ENCODE measurements around the gene MADCAM1.
A peak's percentile ranks its signal among the peaks of the same experiment; 100 is the strongest.

The MADCAM1 gene

GRCh38 chr19:498511-498891, 2.2 kb downstream of the MADCAM1 start:
- Histone ChIP-seq H2AFZ (ENCODE audit: low read length) (no peak overlapping the region), H3K27ac (replicated peaks; ENCODE audit: low read length) (no peak overlapping the region), H2BK15ac (ENCODE audit: low read length) (peak overlapping the region; percentile 81), H3K9ac (ENCODE audit: low read depth, low read length, poor library complexity) (peak overlapping the region; percentile 30), H3K14ac (ENCODE audit: low read length) (no peak overlapping the region), H2AK5ac (ENCODE audit: low read depth, low read length) (peak overlapping the region; percentile 83), H3K79me1 (ENCODE audit: low read depth, low read length) (peaks cover 1% of the 10 kb centered on the region), H4K8ac (ENCODE audit: low read depth, low read length) (no peak overlapping the region), H3K4me1 (ENCODE audit: control insufficient read depth in 2 of 2, insufficient read depth in 1 of 2, low read depth in 1 of 2, low read length in 2 of 2) (peaks cover 0 to 2% of the 10 kb centered on the region in 2 donors), H2BK120ac (ENCODE audit: low read depth, low read length) (no peak overlapping the region), H3K36me3 (replicated peaks in 1 of 2; ENCODE audit: control insufficient read depth in 2 of 2, insufficient read depth in 2 of 2, low read length in 2 of 2) (no peaks in the 10 kb centered on the region), H3K23ac (ENCODE audit: low read depth, low read length, poor library complexity) (peak overlapping the region; percentile 0), H3K9me3 (replicated peaks in 1 of 2; ENCODE audit: control insufficient read depth in 2 of 2, insufficient read depth in 1 of 2, low read depth in 1 of 2, low read length in 2 of 2) (peaks cover 5 to 7% of the 10 kb centered on the region in 2 donors), H4K91ac (ENCODE audit: low read depth, low read length, poor library complexity) (no peak overlapping the region), H2BK12ac (ENCODE audit: low read length) (peak overlapping the region; percentile 41), H3K4ac (ENCODE audit: low read length) (peak overlapping the region; percentile 5), H3K27me3 (ENCODE audit: control insufficient read depth in 3 of 3, insufficient read depth in 3 of 3, low read depth in 1 of 3, low read length in 3 of 3) (peaks cover 15 to 39% (median 24%) of the 10 kb centered on the region in 3 experiments), H3K4me2 (ENCODE audit: insufficient read depth, low read length, poor library complexity, severe bottlenecking) (peak overlapping the region; percentile 25), H2BK5ac (ENCODE audit: low read length) (no peak overlapping the region), H3K4me3 (ENCODE audit: low read length in 2 of 2) (no peak overlapping the region), H3K18ac (ENCODE audit: low read length) (peak overlapping the region; percentile 89)
- no peak for DNase-seq (ENCODE audit: low spot score)
- no CpG with 5 or more reads among the region's 26 CpGs for WGBS, 2 donors (ENCODE audit: extremely low coverage in 2 of 2, insufficient read length in 2 of 2, insufficient replicate concordance in 1 of 2)

- Histone ChIP-seq H3K9ac (ENCODE audit: low read depth, low read length, poor library complexity) (no peak overlapping the region), H2BK120ac (ENCODE audit: low read depth, low read length) (peak overlapping the region; percentile 16), H3K4me1 (ENCODE audit: control insufficient read depth in 2 of 2, insufficient read depth in 1 of 2, low read depth in 1 of 2, low read length in 2 of 2) (peaks cover 0 to 2% of the 10 kb centered on the region in 2 donors), H4K91ac (ENCODE audit: low read depth, low read length, poor library complexity) (no peak overlapping the region), H2BK15ac (ENCODE audit: low read length) (peak overlapping the region; percentile 49), H3K4ac (ENCODE audit: low read length) (no peak overlapping the region), H2BK12ac (ENCODE audit: low read length) (no peak overlapping the region), H3K14ac (ENCODE audit: low read length) (peak overlapping the region; percentile 76), H3K27ac (replicated peaks; ENCODE audit: low read length) (no peak overlapping the region), H3K9me3 (replicated peaks in 1 of 2; ENCODE audit: control insufficient read depth in 2 of 2, insufficient read depth in 1 of 2, low read depth in 1 of 2, low read length in 2 of 2) (peaks cover 5 to 7% of the 10 kb centered on the region in 2 donors), H3K27me3 (ENCODE audit: control insufficient read depth in 3 of 3, insufficient read depth in 3 of 3, low read depth in 1 of 3, low read length in 3 of 3) (peaks cover 15 to 39% (median 24%) of the 10 kb centered on the region in 3 experiments), H3K36me3 (replicated peaks in 1 of 2; ENCODE audit: control insufficient read depth in 2 of 2, insufficient read depth in 2 of 2, low read length in 2 of 2) (no peaks in the 10 kb centered on the region), H3K23ac (ENCODE audit: low read depth, low read length, poor library complexity) (no peak overlapping the region), H4K8ac (ENCODE audit: low read depth, low read length) (no peak overlapping the region), H2AFZ (ENCODE audit: low read length) (no peak overlapping the region), H2AK5ac (ENCODE audit: low read depth, low read length) (peak overlapping the region; percentile 83), H3K79me1 (ENCODE audit: low read depth, low read length) (peaks cover 1% of the 10 kb centered on the region), H2BK5ac (ENCODE audit: low read length) (no peak overlapping the region), H3K4me2 (ENCODE audit: insufficient read depth, low read length, poor library complexity, severe bottlenecking) (no peak overlapping the region), H3K18ac (ENCODE audit: low read length) (peak overlapping the region; percentile 31), H3K4me3 (ENCODE audit: low read length in 2 of 2) (peak overlapping the region in 1 of 2 donors; percentile 67)
- no CpG with 5 or more reads among the region's 31 CpGs for WGBS, 2 donors (ENCODE audit: extremely low coverage in 2 of 2, insufficient read length in 2 of 2, insufficient replicate concordance in 1 of 2)
- no peak for DNase-seq (ENCODE audit: low spot score)
Measured at GRCh38 chr19:498977-499623, 2.8 kb downstream of the MADCAM1 start.

DNA sequence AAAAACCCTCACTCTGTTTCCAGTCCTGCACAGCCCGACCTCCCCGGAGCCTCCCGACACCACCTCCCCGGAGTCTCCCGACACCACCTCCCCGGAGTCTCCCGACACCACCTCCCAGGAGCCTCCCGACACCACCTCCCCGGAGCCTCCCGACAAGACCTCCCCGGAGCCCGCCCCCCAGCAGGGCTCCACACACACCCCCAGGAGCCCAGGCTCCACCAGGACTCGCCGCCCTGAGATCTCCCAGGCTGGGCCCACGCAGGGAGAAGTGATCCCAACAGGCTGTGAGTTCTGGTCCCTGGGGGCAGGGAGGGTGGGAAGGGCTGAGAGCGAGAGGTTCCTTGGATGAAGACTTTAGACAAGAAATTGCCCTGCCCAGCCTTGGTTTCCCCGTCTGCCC, 5.4 kb downstream of the MADCAM1 start:
- H3K79me1 ChIP-seq (ENCODE audit: low read depth, low read length) = peaks cover 1% of the 10 kb centered on the region
- H3K27ac ChIP-seq (replicated peaks; ENCODE audit: low read length) = no peak overlapping the region
- no peak overlapping the region for H2BK15ac ChIP-seq (ENCODE audit: low read length)
- H2BK5ac ChIP-seq (ENCODE audit: low read length) = no peak overlapping the region
- H3K9me3 ChIP-seq (replicated peaks in 1 of 2; ENCODE audit: control insufficient read depth in 2 of 2, insufficient read depth in 1 of 2, low read depth in 1 of 2, low read length in 2 of 2) = peaks cover 5 to 7% of the 10 kb centered on the region in 2 donors
- no peak overlapping the region for H2BK12ac ChIP-seq (ENCODE audit: low read length)
- H4K91ac ChIP-seq (ENCODE audit: low read depth, low read length, poor library complexity) = no peak overlapping the region
- no peak overlapping the region for H2AFZ ChIP-seq (ENCODE audit: low read length)
- no peak overlapping the region for H4K8ac ChIP-seq (ENCODE audit: low read depth, low read length)
- H3K18ac ChIP-seq (ENCODE audit: low read length) = no peak overlapping the region
- H3K4me3 ChIP-seq (ENCODE audit: low read length in 2 of 2) = no peak overlapping the region
- peaks cover 15 to 31% (median 24%) of the 10 kb centered on the region in 3 experiments for H3K27me3 ChIP-seq (ENCODE audit: control insufficient read depth in 3 of 3, insufficient read depth in 3 of 3, low read depth in 1 of 3, low read length in 3 of 3)
- H3K4me1 ChIP-seq (ENCODE audit: control insufficient read depth in 2 of 2, insufficient read depth in 1 of 2, low read depth in 1 of 2, low read length in 2 of 2) = peaks cover 0 to 4% of the 10 kb centered on the region in 2 donors
- no peak overlapping the region for H3K4ac ChIP-seq (ENCODE audit: low read length)
- no peak overlapping the region for H3K14ac ChIP-seq (ENCODE audit: low read length)
- no peak overlapping the region for H2AK5ac ChIP-seq (ENCODE audit: low read depth, low read length)
- H3K23ac ChIP-seq (ENCODE audit: low read depth, low read length, poor library complexity) = no peak overlapping the region
- no peak for DNase-seq (ENCODE audit: low spot score)
- no peak overlapping the region for H3K9ac ChIP-seq (ENCODE audit: low read depth, low read length, poor library complexity)
- no peak overlapping the region for H3K4me2 ChIP-seq (ENCODE audit: insufficient read depth, low read length, poor library complexity, severe bottlenecking)
- H3K36me3 ChIP-seq (replicated peaks in 1 of 2; ENCODE audit: control insufficient read depth in 2 of 2, insufficient read depth in 2 of 2, low read length in 2 of 2) = no peaks in the 10 kb centered on the region
- WGBS, 2 donors (ENCODE audit: extremely low coverage in 2 of 2, insufficient read length in 2 of 2, insufficient replicate concordance in 1 of 2) = no CpG with 5 or more reads among the region's 17 CpGs
- H2BK120ac ChIP-seq (ENCODE audit: low read depth, low read length) = no peak overlapping the region

DNA sequence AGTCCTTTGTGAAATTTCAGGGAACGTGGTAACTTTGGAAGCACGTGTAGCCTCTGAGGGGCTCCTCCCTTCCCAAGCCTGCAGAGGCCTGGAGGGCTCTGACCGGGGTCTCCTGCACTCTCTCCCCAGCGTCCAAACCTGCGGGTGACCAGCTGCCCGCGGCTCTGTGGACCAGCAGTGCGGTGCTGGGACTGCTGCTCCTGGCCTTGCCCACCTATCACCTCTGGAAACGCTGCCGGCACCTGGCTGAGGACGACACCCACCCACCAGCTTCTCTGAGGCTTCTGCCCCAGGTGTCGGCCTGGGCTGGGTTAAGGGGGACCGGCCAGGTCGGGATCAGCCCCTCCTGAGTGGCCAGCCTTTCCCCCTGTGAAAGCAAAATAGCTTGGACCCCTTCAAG, 8.3 kb downstream of the MADCAM1 start:
- Histone ChIP-seq H2BK5ac (ENCODE audit: low read length) (peak overlapping the region; percentile 66), H3K14ac (ENCODE audit: low read length) (no peak overlapping the region), H3K23ac (ENCODE audit: low read depth, low read length, poor library complexity) (peak overlapping the region; percentile 20), H3K27me3 (ENCODE audit: control insufficient read depth in 3 of 3, insufficient read depth in 3 of 3, low read depth in 1 of 3, low read length in 3 of 3) (peaks cover 0 to 4% (median 3%) of the 10 kb centered on the region in 3 experiments), H3K18ac (ENCODE audit: low read length) (peak overlapping the region; percentile 38), H3K27ac (replicated peaks; ENCODE audit: low read length) (no peak overlapping the region), H3K9ac (ENCODE audit: low read depth, low read length, poor library complexity) (no peak overlapping the region), H3K4me2 (ENCODE audit: insufficient read depth, low read length, poor library complexity, severe bottlenecking) (no peak overlapping the region), H4K91ac (ENCODE audit: low read depth, low read length, poor library complexity) (no peak overlapping the region), H2BK120ac (ENCODE audit: low read depth, low read length) (no peak overlapping the region), H3K4ac (ENCODE audit: low read length) (no peak overlapping the region), H3K4me1 (ENCODE audit: control insufficient read depth in 2 of 2, insufficient read depth in 1 of 2, low read depth in 1 of 2, low read length in 2 of 2) (peaks cover 5 to 8% of the 10 kb centered on the region in 2 donors), H2AFZ (ENCODE audit: low read length) (no peak overlapping the region), H2BK15ac (ENCODE audit: low read length) (no peak overlapping the region), H4K8ac (ENCODE audit: low read depth, low read length) (peak overlapping the region; percentile 3), H3K79me1 (ENCODE audit: low read depth, low read length) (peaks cover 2% of the 10 kb centered on the region), H3K9me3 (replicated peaks in 1 of 2; ENCODE audit: control insufficient read depth in 2 of 2, insufficient read depth in 1 of 2, low read depth in 1 of 2, low read length in 2 of 2) (peaks cover 0 to 5% of the 10 kb centered on the region in 2 donors), H2AK5ac (ENCODE audit: low read depth, low read length) (peak overlapping the region; percentile 81), H2BK12ac (ENCODE audit: low read length) (peak overlapping the region; percentile 41), H3K4me3 (ENCODE audit: low read length in 2 of 2) (no peak overlapping the region), H3K36me3 (replicated peaks in 1 of 2; ENCODE audit: control insufficient read depth in 2 of 2, insufficient read depth in 2 of 2, low read length in 2 of 2) (peaks cover 2 to 7% of the 10 kb centered on the region in 2 donors)
- DNase-seq (ENCODE audit: low spot score) = no peak
- no CpG with 5 or more reads among the region's 14 CpGs for WGBS, 2 donors (ENCODE audit: extremely low coverage in 2 of 2, insufficient read length in 2 of 2, insufficient replicate concordance in 1 of 2)

Data from neuronal stem cell (in vitro differentiated cells).